HG02938 (cell line): Measurements from ENCODE around the gene AUTS2.

Experiments
- ATAC-seq: cut with Tn5 transposase; IDR thresholded peaks from one replicate; pipeline ENCODE4 v1.9.1; 2021; ENCODE audit warnings: mild to moderate bottlenecking, moderate library complexity; ENCODE audit not compliant: unreplicated experiment

AUTS2 gene

GRCh38 chr7:69714886-69715576 lies 116.8 kb downstream of the AUTS2 start:
- no peak for ATAC-seq

- no peak for ATAC-seq
Measured at GRCh38 chr7:69717221-69717620, 118.9 kb downstream of the AUTS2 start.

GRCh38 chr7:69719717-69720116 lies 121.4 kb downstream of the AUTS2 start:
- ATAC-seq = no peak

GRCh38 chr7:69722843-69723242 lies 124.6 kb downstream of the AUTS2 start:
- ATAC-seq = no peak

GRCh38 chr7:69723663-69724062 lies 125.4 kb downstream of the AUTS2 start:
- ATAC-seq = no peak

GRCh38 chr7:69728304-69728703 lies 130.0 kb downstream of the AUTS2 start:
- no peak for ATAC-seq

GRCh38 chr7:69732203-69732602 lies 133.9 kb downstream of the AUTS2 start:
- ATAC-seq = no peak

- no peak for ATAC-seq
Measured at GRCh38 chr7:69735582-69735981, 137.3 kb downstream of the AUTS2 start.

GRCh38 chr7:69736126-69736810 lies 138.0 kb downstream of the AUTS2 start:
- no peak for ATAC-seq

GRCh38 chr7:69738396-69738951 lies 140.2 kb downstream of the AUTS2 start:
- peak; percentile 56 for ATAC-seq

GRCh38 chr7:69739190-69739589 lies 140.9 kb downstream of the AUTS2 start:
- ATAC-seq = peak; percentile 78

- peak; percentile 40 for ATAC-seq
Measured at GRCh38 chr7:69739931-69740431, 141.7 kb downstream of the AUTS2 start.

GRCh38 chr7:69742237-69742636 lies 144.0 kb downstream of the AUTS2 start:
- no peak for ATAC-seq

GRCh38 chr7:69743436-69743835 lies 145.2 kb downstream of the AUTS2 start:
- no peak for ATAC-seq

GRCh38 chr7:69744026-69744425 lies 145.8 kb downstream of the AUTS2 start:
- ATAC-seq = no peak

- no peak for ATAC-seq
Measured at GRCh38 chr7:69746383-69746782, 148.1 kb downstream of the AUTS2 start.

- ATAC-seq = no peak
Measured at GRCh38 chr7:69747144-69747543, 148.9 kb downstream of the AUTS2 start.

GRCh38 chr7:69748530-69748929 lies 150.3 kb downstream of the AUTS2 start:
- ATAC-seq = no peak

- no peak for ATAC-seq
Measured at GRCh38 chr7:69749372-69749979, 151.2 kb downstream of the AUTS2 start.

- ATAC-seq = no peak
Measured at GRCh38 chr7:69749994-69750393, 151.7 kb downstream of the AUTS2 start.

- ATAC-seq = no peak
Measured at GRCh38 chr7:69751026-69751425, 152.8 kb downstream of the AUTS2 start.

- no peak for ATAC-seq
Measured at GRCh38 chr7:69753981-69754380, 155.7 kb downstream of the AUTS2 start.
